Neural progenitor cell (in vitro differentiated cells): Measurements from ENCODE around the gene MS4A4A.

Experiments
- CTCF ChIP-seq: fragments of 200-600 bp; sonication (generic); IDR thresholded peaks from 2 replicates; pipeline ENCODE4 v1.5.1; 2017; ENCODE audit warnings: antibody characterized with exemption, mild to moderate bottlenecking
- EZH2 ChIP-seq: fragments of 200-600 bp; sonication (generic); IDR thresholded peaks from 2 replicates; pipeline ENCODE4 v1.6.1; 2017; ENCODE audit warnings: antibody characterized with exemption, mild to moderate bottlenecking, moderate library complexity
- EZH2phosphoT487 ChIP-seq: fragments of 200-600 bp; sonication (generic); IDR thresholded peaks from 2 replicates; pipeline ENCODE4 v1.6.1; 2017; ENCODE audit warnings: antibody characterized with exemption

- TF ChIP-seq EZH2, result no peak
- TF ChIP-seq CTCF, result no peak
- no peak for TF ChIP-seq EZH2phosphoT487
Observed at GRCh38 chr11:60240662-60241061, 39.8 kb upstream of the MS4A4A start.
